ENCODE results near the gene ASCL1.

Gene ASCL1

GRCh38 chr12:102957339-102958050, at the start of gene ASCL1:
ASCL1 (plus strand) TSS chr12:102957674; CDS start chr12:102958245, 571 bp downstream.
- Histone ChIP-seq H3K4me1 (ENCODE audit: control insufficient read depth, low read depth, low read length) (peaks cover 20% of the 10 kb centered on the region), H3K9me3 (ENCODE audit: control insufficient read depth, low read depth, low read length) (no peaks in the 10 kb centered on the region), H3K36me3 (ENCODE audit: control insufficient read depth, low read depth, low read length) (no peaks in the 10 kb centered on the region), H3K27me3 (ENCODE audit: control insufficient read depth, insufficient read depth, low read length) (peaks cover 100% of the 10 kb centered on the region), H3K27ac (ENCODE audit: low read length) (no peak within 1 kb of the TSS), H3K4me3 (ENCODE audit: low read length) (peak within 1 kb of the TSS; percentile 64), H3K9ac (ENCODE audit: low read length) (no peak within 1 kb of the TSS)

- no peaks in the 10 kb centered on the region for H3K27me3 ChIP-seq (ENCODE audit: control insufficient read depth, insufficient read depth, low read length)
- no peaks in the 10 kb centered on the region for H3K4me1 ChIP-seq (ENCODE audit: control insufficient read depth, low read depth, low read length)
- no peak overlapping the region for H3K27ac ChIP-seq (ENCODE audit: low read length)
- H3K9ac ChIP-seq (ENCODE audit: low read length): no peak overlapping the region
- no peaks in the 10 kb centered on the region for H3K9me3 ChIP-seq (ENCODE audit: control insufficient read depth, low read depth, low read length)
- H3K4me3 ChIP-seq (ENCODE audit: low read length): no peak overlapping the region
- no peaks in the 10 kb centered on the region for H3K36me3 ChIP-seq (ENCODE audit: control insufficient read depth, low read depth, low read length)
These were observed 49.6 kb upstream of the ASCL1 start for GRCh38 chr12:102907918-102908317.

- Histone ChIP-seq H3K9ac (ENCODE audit: low read length) (no peak overlapping the region), H3K27ac (ENCODE audit: low read length) (no peak overlapping the region), H3K36me3 (ENCODE audit: control insufficient read depth, low read depth, low read length) (no peaks in the 10 kb centered on the region), H3K4me3 (ENCODE audit: low read length) (no peak overlapping the region), H3K4me1 (ENCODE audit: control insufficient read depth, low read depth, low read length) (no peaks in the 10 kb centered on the region), H3K27me3 (ENCODE audit: control insufficient read depth, insufficient read depth, low read length) (no peaks in the 10 kb centered on the region), H3K9me3 (ENCODE audit: control insufficient read depth, low read depth, low read length) (no peaks in the 10 kb centered on the region)
These were observed 47.3 kb upstream of the ASCL1 start for GRCh38 chr12:102910137-102910536.

GRCh38 chr12:102910792-102911191, 46.7 kb upstream of the ASCL1 start:
- H3K4me3 ChIP-seq (ENCODE audit: low read length): no peak overlapping the region
- no peak overlapping the region for H3K9ac ChIP-seq (ENCODE audit: low read length)
- no peaks in the 10 kb centered on the region for H3K36me3 ChIP-seq (ENCODE audit: control insufficient read depth, low read depth, low read length)
- no peaks in the 10 kb centered on the region for H3K4me1 ChIP-seq (ENCODE audit: control insufficient read depth, low read depth, low read length)
- no peaks in the 10 kb centered on the region for H3K27me3 ChIP-seq (ENCODE audit: control insufficient read depth, insufficient read depth, low read length)
- H3K9me3 ChIP-seq (ENCODE audit: control insufficient read depth, low read depth, low read length): no peaks in the 10 kb centered on the region
- no peak overlapping the region for H3K27ac ChIP-seq (ENCODE audit: low read length)

- Histone ChIP-seq H3K27ac (ENCODE audit: low read length) (no peak overlapping the region), H3K27me3 (ENCODE audit: control insufficient read depth, insufficient read depth, low read length) (no peaks in the 10 kb centered on the region), H3K4me1 (ENCODE audit: control insufficient read depth, low read depth, low read length) (no peaks in the 10 kb centered on the region), H3K36me3 (ENCODE audit: control insufficient read depth, low read depth, low read length) (no peaks in the 10 kb centered on the region), H3K9ac (ENCODE audit: low read length) (no peak overlapping the region), H3K9me3 (ENCODE audit: control insufficient read depth, low read depth, low read length) (no peaks in the 10 kb centered on the region), H3K4me3 (ENCODE audit: low read length) (no peak overlapping the region)
These were observed 46.2 kb upstream of the ASCL1 start for GRCh38 chr12:102911320-102911719.

GRCh38 chr12:102912258-102912657, 45.2 kb upstream of the ASCL1 start:
- no peaks in the 10 kb centered on the region for H3K4me1 ChIP-seq (ENCODE audit: control insufficient read depth, low read depth, low read length)
- no peak overlapping the region for H3K27ac ChIP-seq (ENCODE audit: low read length)
- no peaks in the 10 kb centered on the region for H3K9me3 ChIP-seq (ENCODE audit: control insufficient read depth, low read depth, low read length)
- H3K36me3 ChIP-seq (ENCODE audit: control insufficient read depth, low read depth, low read length): no peaks in the 10 kb centered on the region
- H3K4me3 ChIP-seq (ENCODE audit: low read length): no peak overlapping the region
- H3K9ac ChIP-seq (ENCODE audit: low read length): no peak overlapping the region
- no peaks in the 10 kb centered on the region for H3K27me3 ChIP-seq (ENCODE audit: control insufficient read depth, insufficient read depth, low read length)

- Histone ChIP-seq H3K9ac (ENCODE audit: low read length) (no peak overlapping the region), H3K4me3 (ENCODE audit: low read length) (no peak overlapping the region), H3K9me3 (ENCODE audit: control insufficient read depth, low read depth, low read length) (no peaks in the 10 kb centered on the region), H3K36me3 (ENCODE audit: control insufficient read depth, low read depth, low read length) (no peaks in the 10 kb centered on the region), H3K4me1 (ENCODE audit: control insufficient read depth, low read depth, low read length) (peaks cover 8% of the 10 kb centered on the region), H3K27ac (ENCODE audit: low read length) (no peak overlapping the region), H3K27me3 (ENCODE audit: control insufficient read depth, insufficient read depth, low read length) (no peaks in the 10 kb centered on the region)
These were observed 43.8 kb upstream of the ASCL1 start for GRCh38 chr12:102913453-102914226.

- Histone ChIP-seq H3K36me3 (ENCODE audit: control insufficient read depth, low read depth, low read length) (no peaks in the 10 kb centered on the region), H3K4me1 (ENCODE audit: control insufficient read depth, low read depth, low read length) (peaks cover 8% of the 10 kb centered on the region), H3K27me3 (ENCODE audit: control insufficient read depth, insufficient read depth, low read length) (no peaks in the 10 kb centered on the region), H3K9ac (ENCODE audit: low read length) (no peak overlapping the region), H3K27ac (ENCODE audit: low read length) (no peak overlapping the region), H3K4me3 (ENCODE audit: low read length) (peak overlapping the region; percentile 46), H3K9me3 (ENCODE audit: control insufficient read depth, low read depth, low read length) (no peaks in the 10 kb centered on the region)
These were observed 41.0 kb upstream of the ASCL1 start for GRCh38 chr12:102916252-102917025.

- Histone ChIP-seq H3K9ac (ENCODE audit: low read length) (no peak within 1 kb of the TSS), H3K9me3 (ENCODE audit: control insufficient read depth, low read depth, low read length) (no peaks in the 10 kb centered on the region), H3K36me3 (ENCODE audit: control insufficient read depth, low read depth, low read length) (no peaks in the 10 kb centered on the region), H3K27me3 (ENCODE audit: control insufficient read depth, insufficient read depth, low read length) (no peaks in the 10 kb centered on the region), H3K27ac (ENCODE audit: low read length) (no peak within 1 kb of the TSS), H3K4me3 (ENCODE audit: low read length) (peak within 1 kb of the TSS; percentile 46), H3K4me1 (ENCODE audit: control insufficient read depth, low read depth, low read length) (peaks cover 8% of the 10 kb centered on the region)
These were observed 40.3 kb upstream of the ASCL1 start, which contains the start of gene PAH for GRCh38 chr12:102917026-102917787. PAH (minus strand) TSS chr12:102917244; CDS start chr12:102917130, 114 bp downstream.

GRCh38 chr12:102918840-102919239, 38.6 kb upstream of the ASCL1 start:
- no peaks in the 10 kb centered on the region for H3K27me3 ChIP-seq (ENCODE audit: control insufficient read depth, insufficient read depth, low read length)
- H3K27ac ChIP-seq (ENCODE audit: low read length): no peak overlapping the region
- H3K4me1 ChIP-seq (ENCODE audit: control insufficient read depth, low read depth, low read length): peaks cover 8% of the 10 kb centered on the region
- H3K9ac ChIP-seq (ENCODE audit: low read length): no peak overlapping the region
- no peaks in the 10 kb centered on the region for H3K36me3 ChIP-seq (ENCODE audit: control insufficient read depth, low read depth, low read length)
- no peak overlapping the region for H3K4me3 ChIP-seq (ENCODE audit: low read length)
- no peaks in the 10 kb centered on the region for H3K9me3 ChIP-seq (ENCODE audit: control insufficient read depth, low read depth, low read length)

- Histone ChIP-seq H3K36me3 (ENCODE audit: control insufficient read depth, low read depth, low read length) (no peaks in the 10 kb centered on the region), H3K9me3 (ENCODE audit: control insufficient read depth, low read depth, low read length) (no peaks in the 10 kb centered on the region), H3K27ac (ENCODE audit: low read length) (no peak overlapping the region), H3K9ac (ENCODE audit: low read length) (no peak overlapping the region), H3K27me3 (ENCODE audit: control insufficient read depth, insufficient read depth, low read length) (no peaks in the 10 kb centered on the region), H3K4me1 (ENCODE audit: control insufficient read depth, low read depth, low read length) (peaks cover 8% of the 10 kb centered on the region), H3K4me3 (ENCODE audit: low read length) (no peak overlapping the region)
These were observed 37.2 kb upstream of the ASCL1 start for GRCh38 chr12:102920271-102920670.
